ENCODE data around the gene ASB18. TPM values are rescaled to one million over a fixed set of nuclear protein-coding genes. Genes with fewer than 3 reads are reported as not detected.

ASB18 gene
- total and polyA plus RNA-seq, 2 of the 8 experiments (the other 6 are each of a cell fraction or from before 2014, with no cell fraction given) = not detected

- TF ChIP-seq BCL11A (IDR thresholded peaks at IDR 0.05; ENCODE audit: low read depth in 2 of 2, low read length in 2 of 2) (no peak), JUND (IDR thresholded peaks at IDR 0.05; ENCODE audit: low read length) (no peak), RAD21 (IDR thresholded peaks at IDR 0.05 in 1 of 2, conservative IDR thresholded peaks at IDR 0.05 in 1 of 2; ENCODE audit: low read depth in 2 of 2, low read length in 2 of 2) (no peak), HDAC6 (IDR thresholded peaks at IDR 0.05; ENCODE audit: low read depth, low read length) (no peak), RXRA (IDR thresholded peaks at IDR 0.05; ENCODE audit: insufficient read depth, low read depth, low read length) (no peak)
These were observed 13.9 kb downstream of the ASB18 start (continued) for GRCh38 chr2:236250286-236250685.

All from H1 (cell line).